Fibroblast of peridontal ligament (primary cell): Measurements from ENCODE around the gene DEFB131B.
A peak's percentile ranks its signal among the peaks of the same experiment; 100 is the strongest.
"Not testable (repeated sequence)": the region's sequence is repeated elsewhere in the genome, so short reads cannot be mapped to it uniquely, and the experiment has no call there.

Experiments
- DNase-seq: peaks from one replicate; pipeline ENCODE4 v3.0.0-alpha.2; 2010; ENCODE audit errors: extremely low read depth

DEFB131B gene

DNA sequence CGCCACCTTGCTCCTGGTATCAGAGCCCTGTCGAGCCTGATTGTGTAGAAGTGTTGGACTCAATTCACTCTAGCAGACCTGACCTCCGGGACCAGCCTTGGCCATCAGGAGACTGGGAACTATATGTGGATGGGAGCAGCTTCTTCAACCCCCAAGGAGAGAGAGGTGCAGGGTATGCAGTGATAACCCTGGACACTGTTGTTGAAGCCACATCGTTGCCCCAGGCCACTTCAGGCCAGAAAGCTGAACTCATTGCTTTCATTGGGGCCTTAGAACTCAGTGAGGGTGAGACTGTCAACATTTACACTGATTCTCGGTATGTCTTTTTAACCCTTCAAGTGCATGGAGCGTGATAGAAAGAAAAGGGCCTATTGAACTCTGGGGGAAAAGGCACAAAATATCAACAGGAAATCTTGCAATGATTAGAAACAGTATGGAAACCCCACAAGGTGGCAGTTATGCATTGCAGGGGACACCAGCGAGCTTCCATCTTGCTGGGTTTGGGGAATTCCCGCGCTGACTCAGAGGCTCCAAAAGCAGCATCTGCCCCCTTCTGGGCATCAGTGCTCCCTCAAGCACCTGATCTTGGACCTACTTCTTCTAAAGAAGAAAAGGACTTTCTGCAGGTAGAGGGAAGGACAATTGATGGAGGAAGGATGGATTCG, 33.2 kb downstream of the DEFB131B start:
- not testable (repeated sequence) for DNase-seq

DNA sequence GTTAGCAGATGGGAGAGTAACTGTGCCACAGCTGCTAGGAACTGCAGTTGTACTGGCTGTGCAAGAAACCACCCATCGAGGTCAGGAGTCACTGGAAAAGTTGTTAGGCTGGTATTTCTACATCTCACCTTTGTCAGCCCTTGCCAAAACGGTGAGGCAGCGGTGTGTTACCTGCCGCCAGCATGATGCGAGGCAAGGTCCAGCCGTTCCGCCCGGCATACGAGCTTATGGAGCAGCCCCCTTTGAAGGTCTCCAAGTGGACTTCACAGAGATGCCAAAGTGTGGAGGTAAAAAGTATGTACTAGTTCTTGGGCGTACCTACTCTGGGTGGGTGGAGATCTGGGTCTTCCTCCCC, 33.7 kb downstream of the DEFB131B start:
- not testable (repeated sequence) for DNase-seq

DNA sequence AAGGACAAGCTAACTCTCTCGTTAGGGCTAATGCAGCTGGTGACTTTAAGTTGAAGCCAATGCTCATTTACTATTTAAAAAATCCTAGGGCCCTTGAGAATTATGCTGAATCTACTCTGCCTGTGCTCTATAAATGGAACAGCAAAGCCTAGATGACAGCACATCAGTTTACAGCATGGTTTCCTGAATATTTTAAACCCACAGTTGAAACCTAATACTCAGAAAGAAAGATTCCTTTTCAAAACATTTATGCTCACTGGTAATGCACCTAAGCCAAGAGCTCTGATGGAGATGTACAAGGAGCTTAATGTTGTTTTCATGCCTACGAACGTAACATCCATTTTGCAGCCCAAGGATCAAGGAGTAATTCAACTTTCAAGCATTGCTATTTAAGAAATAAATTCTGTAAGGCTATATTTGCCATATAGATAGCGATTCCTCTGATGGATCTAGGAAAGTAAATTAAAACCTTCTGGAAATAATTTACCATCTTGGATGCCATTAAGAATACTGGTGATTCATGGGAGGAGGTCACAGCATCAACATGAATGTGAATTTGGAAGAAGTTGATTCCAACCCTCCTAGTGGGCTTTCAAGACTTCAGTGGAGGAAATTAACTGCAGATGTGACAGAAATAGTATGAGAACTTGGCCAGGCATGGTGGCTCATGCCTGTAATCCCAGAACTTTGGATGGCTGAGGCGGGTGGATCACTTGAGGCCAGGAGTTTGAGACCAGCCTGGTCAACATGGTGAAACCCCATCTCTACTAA, 35.7 kb downstream of the DEFB131B start:
- DNase-seq, result peak; percentile 99

DNA sequence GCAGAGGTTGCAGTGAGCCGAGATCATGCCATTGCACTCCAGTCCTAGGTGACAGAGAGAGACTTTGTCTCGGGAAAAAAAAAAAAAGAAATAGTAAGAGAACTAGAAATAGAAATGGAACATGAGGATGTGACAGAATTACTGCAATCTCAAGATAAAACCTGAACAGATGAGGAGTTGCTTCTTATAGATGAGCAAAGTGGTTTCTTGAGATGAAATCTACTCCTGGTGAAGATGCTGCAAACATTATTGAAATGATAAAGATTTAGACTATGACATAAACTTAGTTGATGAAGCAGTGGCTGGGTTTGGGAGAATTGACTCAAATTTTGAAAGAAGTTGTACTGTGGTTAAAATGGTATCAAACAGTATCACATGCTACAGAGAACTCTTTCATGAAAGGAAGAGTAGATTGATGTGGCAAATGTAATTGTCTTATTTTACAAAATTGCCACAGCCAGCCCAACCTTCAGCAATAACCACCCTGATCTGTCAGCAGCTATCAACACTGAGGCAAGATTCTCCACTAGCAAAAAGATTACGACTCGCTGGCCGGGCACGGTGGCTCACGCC, 36.5 kb downstream of the DEFB131B start:
- DNase-seq, result no peak

DNA sequence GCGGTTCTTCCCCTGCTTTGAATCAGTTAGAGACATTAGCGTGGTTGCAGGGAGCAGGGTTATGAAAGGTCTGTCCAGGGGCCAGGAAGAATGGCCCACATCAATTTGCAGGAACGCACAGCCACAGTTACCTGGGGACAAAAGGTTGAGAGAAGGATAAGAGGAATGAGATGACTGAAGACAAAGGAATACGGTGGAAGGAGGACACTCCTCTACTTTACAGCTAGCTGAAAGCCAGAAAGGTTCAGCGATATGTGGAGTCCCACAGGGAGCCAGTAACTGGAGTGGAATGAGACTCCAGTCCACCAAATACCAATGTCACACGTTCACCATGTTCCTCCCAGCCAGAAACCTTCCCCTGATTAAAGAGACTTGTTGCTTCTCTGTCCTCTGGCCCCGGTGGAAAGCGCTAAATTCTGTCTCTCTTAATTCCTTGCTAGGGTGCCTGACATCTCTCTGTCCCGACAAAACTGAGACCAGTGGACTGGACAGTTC, 39.4 kb downstream of the DEFB131B start:
- DNase-seq, result peak; percentile 24

DNA sequence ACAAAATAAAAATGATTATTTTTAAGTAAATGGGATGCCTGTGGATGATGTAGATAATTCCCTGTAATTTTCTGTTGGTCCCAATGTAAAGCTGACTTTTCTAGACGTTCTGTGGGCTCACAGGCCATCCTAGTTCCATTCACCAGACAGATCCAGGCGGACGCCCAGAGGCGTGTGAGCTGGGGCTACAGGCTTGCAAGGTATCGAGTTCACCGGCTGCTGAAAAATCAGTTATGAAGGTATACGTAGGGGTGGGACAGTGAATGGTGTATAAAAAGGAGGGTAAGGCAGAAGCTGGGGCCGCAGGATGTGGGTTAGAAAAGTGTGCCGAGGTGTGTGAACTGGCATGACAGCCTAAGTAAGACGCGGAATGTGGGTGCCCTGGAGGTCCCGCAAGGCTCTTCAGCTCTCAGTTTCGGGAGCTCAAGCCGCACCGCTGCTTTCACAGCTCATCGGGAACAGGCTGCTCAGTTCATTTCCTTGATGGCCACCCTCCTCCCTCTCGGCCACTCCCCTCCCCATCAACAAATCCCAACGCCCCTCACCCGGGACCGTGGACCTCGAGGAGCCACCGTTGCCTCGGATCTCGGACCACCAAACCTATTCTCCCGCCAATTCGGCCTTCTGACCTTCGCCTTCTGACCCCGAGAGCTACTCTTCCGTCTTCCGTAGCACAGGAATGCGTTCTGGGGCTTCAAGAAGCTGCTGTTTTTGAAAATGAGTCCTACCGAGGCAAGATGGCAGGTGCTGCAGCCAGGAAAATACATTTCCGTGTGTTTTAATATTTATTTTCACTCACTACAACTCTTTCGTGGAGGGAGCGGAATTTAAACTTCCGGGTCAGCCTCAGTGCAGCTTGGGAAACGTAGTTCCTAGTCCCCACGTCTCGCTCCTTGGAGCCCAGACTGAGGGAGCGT, 49.8 kb downstream of the DEFB131B start, which contains the start of gene XNDC1N:
XNDC1N (minus strand) TSS at position 775 of the 917 bp plus-strand sequence. CDS start 5,241 bp downstream, outside the sequence.
- DNase-seq, result no peak

DNA sequence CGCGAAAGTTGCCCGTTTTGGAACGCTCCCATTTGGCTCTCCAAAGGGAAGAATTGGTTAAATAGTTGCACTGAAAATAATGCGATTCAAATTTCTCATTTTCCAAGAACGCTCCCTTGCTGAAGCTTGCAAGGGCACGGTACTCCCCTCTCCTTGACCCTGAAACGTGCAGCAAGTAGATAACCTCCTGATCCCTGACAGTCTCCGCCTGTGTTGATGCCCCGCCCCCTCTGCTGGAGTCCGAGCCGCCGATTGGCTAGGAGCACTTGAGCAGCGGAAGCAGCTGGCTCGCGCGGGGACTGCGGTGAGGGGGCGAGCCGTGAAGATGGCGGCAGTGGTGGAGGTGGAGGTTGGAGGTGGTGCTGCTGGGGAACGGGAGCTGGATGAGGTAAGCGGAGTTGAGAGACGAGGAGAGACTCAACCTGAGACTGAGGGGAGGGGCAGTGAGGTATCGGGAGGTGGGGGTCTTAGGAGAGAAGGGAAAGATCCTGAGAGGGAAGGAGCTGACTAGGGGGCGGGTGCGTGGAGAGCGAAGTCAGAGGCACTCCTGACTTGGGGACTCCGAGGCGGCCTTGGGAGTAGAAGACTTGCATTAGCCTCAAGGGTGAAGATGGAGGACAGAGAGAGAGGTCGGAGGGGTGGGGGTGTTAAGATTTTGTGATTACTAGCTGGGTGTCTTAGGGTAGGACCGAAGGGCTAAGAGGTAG, 50.6 kb downstream of the DEFB131B start, which contains the start of gene RNF121:
RNF121 (plus strand) TSS at position 310 of the 707 bp plus-strand sequence; CDS start at position 326, 16 bp downstream.
- peak; percentile 93 for DNase-seq

DNA sequence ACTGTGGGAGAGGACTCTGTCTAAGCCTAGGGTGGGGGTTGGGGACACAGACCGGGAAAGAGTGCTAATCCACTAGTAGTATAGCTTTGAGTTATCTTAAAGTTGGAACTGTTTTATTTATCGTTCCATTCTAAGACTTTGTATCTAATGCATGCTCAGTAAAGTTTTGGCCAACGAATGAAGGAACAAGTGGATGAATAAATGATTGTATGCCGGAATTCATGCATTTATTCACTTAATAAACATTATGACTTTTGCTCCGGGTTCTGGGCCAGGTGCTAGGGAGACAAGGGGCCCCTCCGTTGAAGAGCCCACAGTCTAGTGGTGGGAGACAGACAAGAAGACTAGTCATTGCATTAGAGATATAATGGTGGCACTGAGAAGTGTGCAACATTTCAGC, 51.2 kb downstream of the DEFB131B start:
- no peak for DNase-seq

DNA sequence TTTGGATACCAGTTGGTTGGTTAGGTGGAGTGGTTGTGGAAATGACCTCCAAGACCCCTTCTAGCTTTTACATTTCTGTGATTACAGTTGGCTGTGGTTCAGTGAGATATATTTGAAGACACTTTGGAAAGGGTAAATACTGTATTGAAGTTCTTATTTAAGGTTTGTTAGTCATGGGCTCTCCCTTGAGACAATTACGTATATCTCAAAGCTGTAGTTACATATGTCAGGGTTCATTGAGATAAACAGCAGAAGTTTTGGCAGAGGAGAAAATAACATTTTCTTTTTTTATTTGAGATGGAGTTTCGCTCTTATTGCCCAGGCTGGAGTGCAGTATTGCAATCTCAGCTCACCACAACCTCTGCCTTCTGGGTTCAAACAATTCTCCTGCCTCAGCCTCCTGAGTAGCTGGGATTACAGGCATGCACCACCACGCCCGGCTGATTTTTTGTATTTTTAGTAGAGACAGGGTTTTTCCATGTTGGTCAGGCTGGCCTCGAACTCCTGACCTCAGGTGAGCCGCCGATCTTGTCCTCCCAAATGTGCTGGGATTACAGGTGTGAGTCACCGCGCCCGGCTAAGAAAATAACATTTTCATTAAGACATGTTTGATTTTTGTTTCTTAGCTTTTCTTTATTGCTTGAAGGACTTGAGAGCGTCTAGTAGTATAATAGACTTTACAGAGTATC, 52.4 kb downstream of the DEFB131B start:
- peak; percentile 66 for DNase-seq

DNA sequence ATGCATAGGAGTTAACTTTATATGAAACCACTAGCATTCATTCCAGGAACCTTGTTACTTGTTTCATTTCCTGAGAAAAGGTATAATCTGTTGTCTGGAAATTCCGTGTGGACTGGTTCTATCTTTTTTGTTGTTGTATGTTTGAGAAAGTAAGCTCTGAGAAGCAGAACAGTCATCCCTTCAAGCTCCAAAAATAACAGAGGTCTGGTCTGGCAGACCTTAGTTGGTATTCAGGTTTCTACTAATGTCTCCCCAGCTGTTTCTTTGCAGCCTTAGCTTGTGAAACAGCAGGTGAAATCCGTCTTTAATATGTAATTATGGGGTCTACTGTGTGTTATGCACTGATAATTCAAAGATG, 53.0 kb downstream of the DEFB131B start:
- DNase-seq, result peak; percentile 38

DNA sequence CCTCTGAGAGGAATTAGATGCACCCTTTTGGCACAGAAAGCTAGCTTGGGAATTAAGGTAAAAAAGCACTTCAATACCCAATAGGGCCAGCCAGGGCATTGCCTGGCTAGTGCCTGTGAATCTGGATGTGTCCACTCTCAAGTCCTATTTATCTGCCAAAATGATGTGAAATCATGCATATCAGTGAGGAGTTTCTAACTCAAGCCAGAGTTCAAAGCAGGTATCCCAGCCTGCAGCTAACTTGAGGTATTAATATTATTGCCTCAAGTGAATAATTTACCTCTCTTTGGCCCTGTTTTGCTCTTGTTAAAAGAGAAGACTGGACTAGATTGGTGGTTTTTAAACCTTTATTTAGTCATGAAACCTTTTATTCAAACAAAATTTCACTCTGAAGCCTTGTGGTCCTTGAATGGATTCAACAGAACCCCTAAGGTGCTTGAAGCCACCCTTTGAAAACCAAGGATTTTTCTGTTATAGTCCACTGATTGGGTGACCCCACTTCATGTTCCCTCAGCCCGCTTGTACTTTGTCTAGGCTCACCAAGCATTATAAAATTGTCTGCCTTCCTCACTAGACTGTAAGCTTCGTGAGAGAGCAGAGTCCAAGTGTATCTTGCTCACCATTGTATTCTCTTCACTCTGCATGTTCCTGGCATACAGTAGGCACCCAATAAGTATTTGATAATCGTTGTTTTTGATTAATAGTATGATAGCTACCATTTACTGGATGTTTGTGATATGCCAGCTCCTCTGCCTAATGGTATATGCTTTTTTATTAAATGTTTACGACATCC, 55.1 kb downstream of the DEFB131B start:
- no peak for DNase-seq
